Measurements from ENCODE around the gene CPA5.
"Not testable (repeated sequence)": the region's sequence is repeated elsewhere in the genome, so short reads cannot be mapped to it uniquely, and the experiment has no call there.

DNA sequence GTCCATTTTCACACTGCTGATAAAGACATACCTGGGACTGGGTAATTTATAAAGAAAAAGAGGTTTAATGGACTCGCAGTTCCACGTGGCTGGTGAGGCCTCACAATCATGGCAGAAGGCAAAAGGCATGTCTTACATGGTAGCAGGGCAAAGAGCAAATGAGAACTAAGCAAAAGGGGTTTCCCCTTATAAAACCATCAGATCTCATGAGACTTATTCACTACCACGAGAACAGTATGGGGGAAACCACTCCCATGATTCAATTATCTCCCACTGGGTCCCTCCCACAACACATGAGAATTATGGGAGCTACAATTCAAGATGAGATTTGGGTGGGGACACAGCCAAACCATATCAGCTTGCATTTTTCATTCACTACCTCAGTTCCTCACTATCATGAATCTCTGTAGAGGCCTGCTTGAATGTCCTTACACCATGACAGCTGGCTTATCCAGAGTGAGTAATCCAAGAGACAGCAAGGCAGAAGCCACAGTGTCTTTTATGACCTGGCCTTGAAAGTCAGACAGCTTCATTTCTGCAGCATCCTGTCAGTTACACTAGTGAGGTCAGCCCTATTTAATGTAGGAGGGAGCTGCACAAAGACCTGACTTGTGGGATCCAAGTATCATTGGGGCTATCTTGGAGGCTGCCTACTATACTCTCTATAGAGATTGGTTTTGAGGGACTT lies 22.9 kb upstream of the CPA5 start:
- not testable (repeated sequence) for TF ChIP-seq YY1 (IDR thresholded peaks at IDR 0.05; ENCODE audit: insufficient read depth, insufficient read length); SUZ12 (IDR thresholded peaks at IDR 0.05; ENCODE audit: extremely low read depth, insufficient read depth, insufficient read length)

Data from NT2/D1 (cell line).